A673 (cell line): ENCODE measurements around the gene TRIM27. TPM values are rescaled to one million over a fixed set of nuclear protein-coding genes. Genes with fewer than 3 reads are reported as not detected.

Source experiments
- BruUV-seq: library from RNA; stranded (reverse); fragments of 400-500 nt; replicated peaks from 2 replicates; lab custom pipeline; 2021; lab: Mats Ljungman, UMichigan
- CTCF ChIA-PET: fragments of 300-600 bp; sonication (Branson Sonifier 250); formaldehyde crosslinking; loops from one replicate; lab custom pipeline; 2022; ENCODE audit warnings: antibody characterized with exemption; lab: Charles Lee
- POLR2A ChIA-PET: fragments of 300-600 bp; sonication (Branson Sonifier 250); formaldehyde crosslinking; loops from one replicate; lab custom pipeline; 2022; ENCODE audit warnings: antibody characterized with exemption; ENCODE audit not compliant: low non-redundant PET; lab: Charles Lee
- DNase-seq: peaks from one replicate; pipeline ENCODE4 v3.0.0-alpha.2; 2015; ENCODE audit warnings: low spot score
- H3K27ac ChIP-seq: fragments of 200-600 bp; sonication (generic); 2 replicates; pipeline ENCODE4 v1.5.1; 2016; ENCODE audit warnings: mixed run types, low read depth, mild to moderate bottlenecking, mixed read lengths, antibody characterized with exemption, low read length; ENCODE audit not compliant: poor library complexity, severe bottlenecking
- H3K27me3 ChIP-seq: fragments of 200-600 bp; sonication (generic); replicated peaks from 2 replicates; pipeline ENCODE4 v1.6.1; 2017; ENCODE audit warnings: mixed run types, low read depth, mild to moderate bottlenecking, mixed read lengths, antibody characterized with exemption, low read length; ENCODE audit not compliant: insufficient read depth, poor library complexity
- H3K36me3 ChIP-seq: fragments of 200-600 bp; sonication (generic); 2 replicates; pipeline ENCODE4 v1.6.1; 2016; ENCODE audit warnings: mixed run types, mild to moderate bottlenecking, mixed read lengths, antibody characterized with exemption, low read length; ENCODE audit not compliant: insufficient read depth, poor library complexity, severe bottlenecking
- H3K4me1 ChIP-seq: fragments of 200-600 bp; sonication (generic); 2 replicates; pipeline ENCODE4 v1.6.1; 2017; ENCODE audit warnings: mixed run types, mild to moderate bottlenecking, mixed read lengths, antibody characterized with exemption, low read length; ENCODE audit not compliant: insufficient read depth, poor library complexity, severe bottlenecking
- H3K4me3 ChIP-seq: fragments of 200-600 bp; sonication (generic); 2 replicates; pipeline ENCODE4 v1.5.1; 2016; ENCODE audit warnings: low read depth, mixed run types, mild to moderate bottlenecking, mixed read lengths, low read length; ENCODE audit not compliant: poor library complexity, severe bottlenecking
- H3K9me3 ChIP-seq: fragments of 200-600 bp; sonication (generic); 2 replicates; pipeline ENCODE4 v1.6.1; 2016; ENCODE audit warnings: mixed run types, low read depth, mild to moderate bottlenecking, mixed read lengths, antibody characterized with exemption, low read length; ENCODE audit not compliant: poor library complexity, severe bottlenecking
- EZH2 ChIP-seq: fragments of 200-600 bp; sonication (generic); IDR thresholded peaks from 2 replicates; pipeline ENCODE4 v1.6.1; 2017; ENCODE audit warnings: borderline replicate concordance, low read depth, mild to moderate bottlenecking, mixed read lengths, antibody characterized with exemption, low read length; ENCODE audit not compliant: poor library complexity, severe bottlenecking
- intact Hi-C: fragments of 100-400 bp; cut with micrococcal nuclease; formaldehyde crosslinking; loops from one replicate; pipeline ENCODE4 v1.10.0; 2022; ENCODE audit not compliant: unreplicated experiment
- total RNA-seq: library from RNA; stranded (reverse); gene quantifications from 2 replicates; pipeline ENCODE4 v1.2.3, GENCODE V29; 2021
- TF ChIP-seq, protein P1 (sequence below): fragments of 300-800, 200-600 bp; sonication (generic); conservative IDR thresholded peaks from 2 replicates; pipeline ENCODE4 v1.5.1; 2017; ENCODE audit warnings: low read depth, mild to moderate bottlenecking, antibody characterized with exemption, low read length, moderate library complexity, mixed read lengths

The TRIM27 gene
- total RNA-seq, 1 experiment from 2014 or later: 81.1 TPM

DNA sequence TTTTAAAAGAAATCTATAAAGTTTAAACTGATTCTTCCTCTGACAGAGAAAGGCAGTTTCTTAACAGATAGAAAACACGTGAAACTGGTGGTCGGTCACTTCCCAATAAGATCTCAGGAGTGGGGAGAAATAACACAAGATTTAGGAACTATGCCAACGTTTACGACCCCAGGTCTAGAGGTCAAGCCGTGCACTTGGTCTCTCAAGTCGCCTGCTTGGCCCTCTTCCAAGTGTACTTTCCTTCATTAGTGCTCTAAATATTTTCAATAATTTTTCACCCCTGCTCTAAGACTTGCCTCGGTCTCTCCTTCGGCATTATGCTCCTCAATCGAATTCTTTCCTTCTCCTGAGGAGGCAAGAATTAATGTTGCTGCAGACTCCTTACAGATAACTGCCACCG is 61.7 kb downstream of the TRIM27 start:
- no TSS peak for BruUV-seq
- CTCF ChIA-PET: no interaction called here
- DNase-seq: no peak
- H3K27me3 ChIP-seq: no peaks in the 10 kb centered on the region
- intact Hi-C loops: loop anchor here (2.0 to 10.0 kb wide), 3 partner anchors 23 to 967 kb away; a partner anchor contains a TSS
- peaks cover 6% of the 10 kb centered on the region for H3K9me3 ChIP-seq
- H3K4me1 ChIP-seq: peaks cover 13% of the 10 kb centered on the region
- H3K4me3 ChIP-seq: no peak overlapping the region
- no peak for TF ChIP-seq EZH2
- TF ChIP-seq, protein P1, sequence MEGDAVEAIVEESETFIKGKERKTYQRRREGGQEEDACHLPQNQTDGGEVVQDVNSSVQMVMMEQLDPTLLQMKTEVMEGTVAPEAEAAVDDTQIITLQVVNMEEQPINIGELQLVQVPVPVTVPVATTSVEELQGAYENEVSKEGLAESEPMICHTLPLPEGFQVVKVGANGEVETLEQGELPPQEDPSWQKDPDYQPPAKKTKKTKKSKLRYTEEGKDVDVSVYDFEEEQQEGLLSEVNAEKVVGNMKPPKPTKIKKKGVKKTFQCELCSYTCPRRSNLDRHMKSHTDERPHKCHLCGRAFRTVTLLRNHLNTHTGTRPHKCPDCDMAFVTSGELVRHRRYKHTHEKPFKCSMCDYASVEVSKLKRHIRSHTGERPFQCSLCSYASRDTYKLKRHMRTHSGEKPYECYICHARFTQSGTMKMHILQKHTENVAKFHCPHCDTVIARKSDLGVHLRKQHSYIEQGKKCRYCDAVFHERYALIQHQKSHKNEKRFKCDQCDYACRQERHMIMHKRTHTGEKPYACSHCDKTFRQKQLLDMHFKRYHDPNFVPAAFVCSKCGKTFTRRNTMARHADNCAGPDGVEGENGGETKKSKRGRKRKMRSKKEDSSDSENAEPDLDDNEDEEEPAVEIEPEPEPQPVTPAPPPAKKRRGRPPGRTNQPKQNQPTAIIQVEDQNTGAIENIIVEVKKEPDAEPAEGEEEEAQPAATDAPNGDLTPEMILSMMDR: no peak
- no peak overlapping the region for H3K27ac ChIP-seq
- POLR2A ChIA-PET: no interaction called here
- H3K36me3 ChIP-seq: no peaks in the 10 kb centered on the region

DNA sequence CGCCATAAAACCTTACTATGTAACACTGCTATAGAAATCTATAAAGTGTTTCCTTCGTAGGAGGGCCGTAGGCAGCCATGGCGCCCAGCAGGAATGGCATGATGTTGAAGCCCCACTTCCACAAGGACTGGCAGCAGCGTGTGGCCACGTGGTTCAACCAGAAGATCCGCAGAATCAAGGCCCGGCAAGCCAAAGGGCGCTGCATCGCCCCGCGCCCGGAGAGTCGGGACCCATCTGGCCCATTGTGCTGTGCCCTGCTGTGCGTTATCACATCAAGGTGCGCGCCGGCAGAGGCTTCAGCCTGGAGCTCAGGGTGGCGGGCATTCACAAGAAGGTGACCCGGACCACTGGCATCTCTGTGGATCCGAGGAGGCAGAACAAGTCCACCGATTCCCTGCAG is 62.4 kb downstream of the TRIM27 start:
- intact Hi-C loops: loop anchor here (10.0 kb wide), 2 partner anchors 123 to 967 kb away; a partner anchor contains a TSS
- peaks cover 2% of the 10 kb centered on the region for H3K27me3 ChIP-seq
- peaks cover 9% of the 10 kb centered on the region for H3K4me1 ChIP-seq
- TF ChIP-seq, protein P1: no peak
- no peak for TF ChIP-seq EZH2
- ChIA-PET POLR2A (no interaction called here), CTCF (no interaction called here)
- no peak overlapping the region for H3K4me3 ChIP-seq
- no peak for DNase-seq
- H3K9me3 ChIP-seq: peaks cover 8% of the 10 kb centered on the region
- no TSS peak for BruUV-seq
- H3K27ac ChIP-seq: no peak overlapping the region
- H3K36me3 ChIP-seq: no peaks in the 10 kb centered on the region

DNA sequence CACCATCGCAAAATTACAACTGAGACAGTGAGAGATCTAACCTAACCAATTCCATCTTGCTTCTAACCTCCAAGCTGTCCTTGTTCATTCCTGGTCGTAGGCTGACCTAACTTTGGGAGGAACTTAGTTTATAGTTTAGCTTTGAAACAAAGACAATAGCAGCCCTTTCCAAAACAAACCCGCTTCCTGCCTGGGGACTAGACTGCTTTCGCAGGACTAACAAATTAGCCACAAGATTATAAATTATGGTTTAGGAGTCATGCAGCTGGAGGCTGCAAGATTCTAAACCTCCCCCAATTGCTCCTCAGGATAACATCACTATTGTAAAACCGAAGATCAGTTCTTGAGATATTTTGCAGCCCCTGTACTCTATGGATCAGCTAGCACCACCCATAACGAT is 63.2 kb downstream of the TRIM27 start:
- H3K4me3 ChIP-seq: no peak overlapping the region
- peaks cover 2% of the 10 kb centered on the region for H3K27me3 ChIP-seq
- peaks cover 12% of the 10 kb centered on the region for H3K9me3 ChIP-seq
- BruUV-seq: no TSS peak
- DNase-seq: no peak
- H3K27ac ChIP-seq: no peak overlapping the region
- H3K4me1 ChIP-seq: peaks cover 9% of the 10 kb centered on the region
- ChIA-PET POLR2A (no interaction called here), CTCF (no interaction called here)
- TF ChIP-seq EZH2: no peak
- TF ChIP-seq, protein P1: no peak
- H3K36me3 ChIP-seq: no peaks in the 10 kb centered on the region
- intact Hi-C loops: loop anchor here (10.0 kb wide), 2 partner anchors 124 to 966 kb away; a partner anchor contains a TSS
